GM18868 (cell line): ENCODE results near the gene PPP5C.
"Not testable (repeated sequence)": the region's sequence is repeated elsewhere in the genome, so short reads cannot be mapped to it uniquely, and the experiment has no call there.

ENCODE experiments used
- ATAC-seq: cut with Tn5 transposase; IDR thresholded peaks from one replicate; pipeline ENCODE4 v1.9.1; 2021; ENCODE audit warnings: mild to moderate bottlenecking, moderate library complexity; ENCODE audit not compliant: unreplicated experiment

PPP5C gene

DNA sequence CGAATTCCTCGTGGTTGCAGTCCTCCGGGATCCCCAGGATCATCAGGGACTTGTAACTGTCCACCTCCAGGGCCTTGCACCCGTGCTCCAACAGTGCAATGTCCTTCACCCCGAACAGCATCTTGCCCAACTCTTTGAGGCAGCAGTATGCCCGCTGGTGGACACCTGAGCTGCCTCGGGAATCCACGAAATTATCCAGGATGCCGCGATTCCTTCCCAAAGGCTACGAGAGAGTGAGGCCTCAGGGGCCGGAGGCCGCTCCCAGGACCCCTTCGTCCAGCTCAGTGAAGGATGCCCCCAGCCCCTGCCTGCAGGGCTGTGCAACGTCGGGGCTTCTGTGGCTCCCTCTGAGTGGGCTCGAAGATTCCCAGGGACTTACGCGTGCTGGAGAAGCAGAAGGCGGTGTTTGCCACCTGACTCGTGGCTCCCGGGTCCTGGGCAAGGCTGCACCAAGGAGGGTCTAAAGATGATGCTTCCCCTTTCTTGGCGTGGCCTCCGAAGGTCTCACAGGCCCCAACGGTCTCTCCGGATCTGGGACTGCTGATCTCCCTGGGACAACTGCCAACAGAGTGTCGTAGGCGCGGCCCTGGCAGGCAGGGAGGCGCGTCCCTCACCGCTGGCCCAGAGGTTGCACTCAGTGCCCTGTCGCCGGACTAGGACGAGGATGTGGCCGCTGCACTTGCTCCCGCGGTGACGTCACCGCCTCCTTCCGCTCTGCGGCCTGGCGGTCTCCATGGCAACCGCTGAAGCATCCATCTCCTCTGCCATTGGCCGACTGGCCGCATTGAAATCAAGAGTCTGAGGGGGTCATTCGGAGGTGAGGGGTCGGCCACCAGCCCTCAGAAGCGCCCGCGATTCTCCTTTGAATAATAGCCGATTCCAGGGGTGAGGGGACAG, 81.6 kb downstream of the PPP5C start, which contains the start of gene PNMA8C:
PNMA8C (minus strand) TSS at position 698 of the 897 bp plus-strand sequence; CDS start at position 121, 577 bp downstream.
- no peak for ATAC-seq

DNA sequence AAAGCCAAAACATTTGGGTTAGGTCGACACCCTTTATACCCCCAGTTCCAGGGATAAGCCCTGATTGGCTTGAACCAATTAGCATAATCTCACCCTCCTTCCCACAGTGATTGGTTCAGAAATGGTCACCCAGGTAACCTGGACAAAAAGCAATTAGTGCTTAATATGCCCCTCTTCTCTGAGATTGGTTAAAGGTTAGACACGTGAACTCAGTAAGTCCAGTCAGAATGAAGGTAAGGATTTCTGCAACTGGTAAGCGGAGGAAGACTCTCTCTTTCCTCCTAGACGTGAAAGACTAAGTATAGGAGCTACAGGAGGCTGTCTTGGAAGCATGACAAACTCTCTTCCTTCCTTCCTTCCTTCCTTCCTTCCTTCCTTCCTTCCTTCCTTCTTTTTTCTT, 83.1 kb downstream of the PPP5C start:
- no peak for ATAC-seq

DNA sequence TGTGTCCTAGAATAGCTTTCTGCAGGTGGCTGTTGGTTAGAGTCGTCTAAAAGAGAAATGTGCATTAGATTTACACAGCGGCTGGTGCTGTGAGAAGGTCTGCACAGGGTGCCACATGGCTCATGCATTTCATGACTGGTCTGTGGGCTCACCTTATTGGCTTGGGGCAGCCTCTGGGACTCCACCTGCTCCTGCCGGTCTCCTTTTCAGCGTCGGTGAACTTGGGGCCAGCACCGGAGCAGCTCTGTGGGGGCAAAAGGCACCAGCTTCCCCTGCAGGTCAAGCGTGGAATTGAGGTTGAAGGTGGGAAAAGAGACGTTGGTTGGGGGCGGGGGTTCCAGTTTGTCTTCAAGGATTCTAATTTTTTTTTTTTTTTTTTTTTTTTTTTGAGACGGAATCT, 84.9 kb downstream of the PPP5C start:
- ATAC-seq = no peak

DNA sequence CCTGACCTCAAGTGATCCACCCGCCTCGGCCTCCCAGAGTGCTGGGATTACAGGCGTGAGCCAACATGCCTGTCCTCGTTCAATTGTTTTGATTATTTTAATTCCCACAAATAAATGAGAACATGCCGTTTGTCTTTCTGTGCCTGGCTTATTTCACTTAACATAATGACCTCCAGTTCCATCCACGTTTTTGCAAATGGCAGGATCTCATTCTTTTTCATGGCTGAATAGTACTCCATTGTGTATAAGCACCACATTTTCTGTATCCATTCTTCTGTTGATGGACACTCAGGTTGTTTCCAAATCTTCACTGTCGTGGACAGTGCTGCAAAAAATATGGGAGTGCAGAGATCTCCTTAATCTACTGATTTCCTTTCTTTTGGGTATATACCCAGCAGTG, 86.6 kb downstream of the PPP5C start:
- ATAC-seq = not testable (repeated sequence)

DNA sequence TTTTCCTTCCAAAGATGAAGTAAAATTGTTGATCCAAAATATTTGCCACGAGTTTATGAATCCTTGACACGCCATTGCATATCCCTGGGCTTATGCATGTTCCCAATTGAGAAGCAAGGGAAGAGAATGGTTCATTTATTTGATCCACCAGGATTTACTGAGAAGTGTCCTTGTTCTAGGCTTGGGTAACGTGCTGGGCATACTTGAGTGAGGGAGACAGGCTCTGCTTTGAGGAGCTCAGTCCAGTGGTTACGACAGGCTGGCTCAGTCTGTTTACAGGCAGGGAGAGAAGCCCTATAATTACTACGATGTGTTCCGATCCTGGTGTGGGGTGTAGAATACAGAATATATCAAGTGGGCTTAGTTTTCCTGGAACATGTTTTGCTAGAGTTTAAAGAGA, 88.1 kb downstream of the PPP5C start:
- ATAC-seq = no peak

DNA sequence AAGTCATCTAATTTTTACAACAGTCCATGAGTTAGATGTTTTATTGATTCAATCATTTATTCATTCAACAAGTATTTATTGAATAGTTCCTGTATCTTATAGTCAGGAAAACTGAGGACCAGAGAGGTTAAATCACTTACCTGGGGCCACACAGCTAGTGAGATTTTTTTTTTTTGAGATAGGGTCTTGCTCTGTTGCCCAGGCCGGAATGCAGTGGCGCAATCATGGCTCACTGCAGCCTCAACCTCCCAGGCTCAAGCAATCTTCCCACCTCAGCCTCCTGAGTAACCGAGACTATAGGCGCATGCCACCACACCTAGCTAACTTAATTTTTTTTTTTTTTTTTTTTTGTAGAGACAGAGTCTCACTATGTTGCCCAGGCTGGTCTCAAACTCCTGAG, 88.8 kb downstream of the PPP5C start:
- ATAC-seq = not testable (repeated sequence)
